KMS-11 (cell line): ENCODE data around the gene PCDHGA10.

Experiments used
- H2AFZ ChIP-seq: fragments of 200-600 bp; sonication (generic); 2 replicates; pipeline ENCODE4 v1.6.1; 2016; ENCODE audit warnings: antibody characterized with exemption, mixed run types, low read depth
- H3K27ac ChIP-seq: fragments of 200-600 bp; sonication (generic); 2 replicates; pipeline ENCODE4 v1.6.1; 2016; ENCODE audit warnings: mild to moderate bottlenecking, mixed run types
- H3K27me3 ChIP-seq: fragments of 200-600 bp; sonication (generic); 2 replicates; pipeline ENCODE4 v1.6.1; 2017; ENCODE audit warnings: mild to moderate bottlenecking, low read depth, mixed run types, moderate library complexity; ENCODE audit not compliant: insufficient read depth
- H3K36me3 ChIP-seq: fragments of 200-600 bp; sonication (generic); 2 replicates; pipeline ENCODE4 v1.6.1; 2017; ENCODE audit warnings: mild to moderate bottlenecking, mixed run types; ENCODE audit not compliant: insufficient read depth
- H3K4me1 ChIP-seq: fragments of 200-600 bp; sonication (generic); 2 replicates; pipeline ENCODE4 v1.6.1; 2016; ENCODE audit warnings: mild to moderate bottlenecking, low read depth, mixed run types; ENCODE audit not compliant: poor library complexity, severe bottlenecking
- H3K4me2 ChIP-seq: fragments of 200-600 bp; sonication (generic); 2 replicates; pipeline ENCODE4 v1.7.0; 2016; ENCODE audit warnings: mild to moderate bottlenecking, mixed run types
- H3K4me3 ChIP-seq: fragments of 200-600 bp; sonication (generic); IDR thresholded peaks from 2 replicates; pipeline ENCODE4 v1.6.1; 2017; ENCODE audit warnings: low read depth, low read length, mixed read lengths; ENCODE audit not compliant: insufficient read depth
- H3K79me2 ChIP-seq: fragments of 200-600 bp; sonication (generic); 2 replicates; pipeline ENCODE4 v1.6.1; 2016; ENCODE audit warnings: low read depth, mixed run types; ENCODE audit not compliant: insufficient read depth
- H3K9ac ChIP-seq: fragments of 200-600 bp; sonication (generic); 2 replicates; pipeline ENCODE4 v1.6.1; 2016; ENCODE audit warnings: mild to moderate bottlenecking, mixed run types
- H4K20me1 ChIP-seq: fragments of 200-600 bp; sonication (generic); 2 replicates; pipeline ENCODE4 v1.6.1; 2016; ENCODE audit warnings: mild to moderate bottlenecking, mixed run types; ENCODE audit not compliant: insufficient read depth
- TF ChIP-seq, protein P1 (sequence below): fragments of 200-600 bp; sonication (generic); conservative IDR thresholded peaks from 2 replicates; pipeline ENCODE4 v1.6.1; 2017; ENCODE audit warnings: low read depth, mild to moderate bottlenecking, antibody characterized with exemption, low read length, moderate library complexity, mixed read lengths

The PCDHGA10 gene

DNA sequence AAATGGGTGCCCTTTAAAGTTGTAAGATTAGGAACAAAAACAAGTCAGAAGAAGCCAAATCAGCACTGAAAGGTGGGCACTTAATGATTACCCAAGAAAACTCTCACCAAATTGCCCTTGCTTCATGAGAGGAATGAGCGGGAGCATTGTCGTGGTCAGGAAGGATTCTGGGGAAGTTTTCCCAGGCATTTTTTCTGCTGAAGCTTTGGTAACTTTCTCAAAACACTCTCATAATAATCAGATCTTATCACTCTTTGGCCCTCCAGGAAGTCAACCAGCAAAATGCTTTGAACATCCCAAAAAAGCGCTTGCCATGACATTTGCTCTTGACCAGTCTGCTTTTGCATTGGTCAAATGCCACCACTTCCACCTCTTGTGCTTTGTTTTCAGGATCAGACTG, 52.6 kb downstream of the PCDHGA10 start:
- no peak overlapping the region for H2AFZ ChIP-seq
- H3K4me3 ChIP-seq, result no peak overlapping the region
- TF ChIP-seq, protein P1, sequence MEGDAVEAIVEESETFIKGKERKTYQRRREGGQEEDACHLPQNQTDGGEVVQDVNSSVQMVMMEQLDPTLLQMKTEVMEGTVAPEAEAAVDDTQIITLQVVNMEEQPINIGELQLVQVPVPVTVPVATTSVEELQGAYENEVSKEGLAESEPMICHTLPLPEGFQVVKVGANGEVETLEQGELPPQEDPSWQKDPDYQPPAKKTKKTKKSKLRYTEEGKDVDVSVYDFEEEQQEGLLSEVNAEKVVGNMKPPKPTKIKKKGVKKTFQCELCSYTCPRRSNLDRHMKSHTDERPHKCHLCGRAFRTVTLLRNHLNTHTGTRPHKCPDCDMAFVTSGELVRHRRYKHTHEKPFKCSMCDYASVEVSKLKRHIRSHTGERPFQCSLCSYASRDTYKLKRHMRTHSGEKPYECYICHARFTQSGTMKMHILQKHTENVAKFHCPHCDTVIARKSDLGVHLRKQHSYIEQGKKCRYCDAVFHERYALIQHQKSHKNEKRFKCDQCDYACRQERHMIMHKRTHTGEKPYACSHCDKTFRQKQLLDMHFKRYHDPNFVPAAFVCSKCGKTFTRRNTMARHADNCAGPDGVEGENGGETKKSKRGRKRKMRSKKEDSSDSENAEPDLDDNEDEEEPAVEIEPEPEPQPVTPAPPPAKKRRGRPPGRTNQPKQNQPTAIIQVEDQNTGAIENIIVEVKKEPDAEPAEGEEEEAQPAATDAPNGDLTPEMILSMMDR, result no peak
- no peak overlapping the region for H3K27ac ChIP-seq
- no peak overlapping the region for H3K9ac ChIP-seq
- no peaks in the 10 kb centered on the region for H3K36me3 ChIP-seq
- no peaks in the 10 kb centered on the region for H3K79me2 ChIP-seq
- H3K27me3 ChIP-seq, result no peaks in the 10 kb centered on the region
- no peaks in the 10 kb centered on the region for H3K4me1 ChIP-seq
- H4K20me1 ChIP-seq, result no peaks in the 10 kb centered on the region
- H3K4me2 ChIP-seq, result no peak overlapping the region
